Esophagus squamous epithelium (tissue), 4 donors: ENCODE data around the gene CYP2A13.

Experiments used
- POLR2A ChIP-seq, 4 donors: fragments of 450-650 bp; IDR thresholded peaks; one replicate each; pipeline ENCODE4 v1.6.1; 2017; ENCODE audit warnings: antibody characterized with exemption in 4 of 4, mild to moderate bottlenecking in 4 of 4, moderate library complexity in 3 of 4
- TF ChIP-seq, protein P1 (sequence below), 6 experiments: fragments of 450-650 bp in 4 of 6; fragments of 200-600 bp in 2 of 6; sonication (generic) in 2 of 6; IDR thresholded peaks; one replicate each; pipeline ENCODE4 v1.5.1; 2016 to 2019; ENCODE audit warnings: antibody characterized with exemption in 6 of 6, mild to moderate bottlenecking in 4 of 6, moderate library complexity in 4 of 6

DNA sequence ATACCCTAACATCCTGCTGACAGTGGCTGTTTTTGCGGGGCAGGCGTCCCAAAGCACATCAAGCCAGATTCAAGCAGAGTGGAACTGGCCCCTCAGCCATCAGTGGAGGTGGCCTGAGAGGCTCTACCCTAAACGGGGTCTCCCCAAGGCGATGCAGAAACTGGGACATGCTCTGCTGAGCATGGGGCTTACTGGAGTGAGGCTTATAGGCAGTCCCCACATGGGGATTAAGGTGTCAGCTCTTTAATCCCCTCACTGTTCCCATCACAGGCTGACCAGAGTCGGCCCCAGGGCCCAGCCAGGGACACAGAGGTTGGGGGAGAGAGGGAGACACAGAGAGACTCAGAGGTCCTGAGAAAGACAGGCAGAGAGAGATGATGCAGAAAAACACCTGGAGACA is 42.9 kb downstream of the CYP2A13 start:
- no peak for TF ChIP-seq POLR2A (IDR thresholded peaks at IDR 0.05)
- TF ChIP-seq, protein P1, sequence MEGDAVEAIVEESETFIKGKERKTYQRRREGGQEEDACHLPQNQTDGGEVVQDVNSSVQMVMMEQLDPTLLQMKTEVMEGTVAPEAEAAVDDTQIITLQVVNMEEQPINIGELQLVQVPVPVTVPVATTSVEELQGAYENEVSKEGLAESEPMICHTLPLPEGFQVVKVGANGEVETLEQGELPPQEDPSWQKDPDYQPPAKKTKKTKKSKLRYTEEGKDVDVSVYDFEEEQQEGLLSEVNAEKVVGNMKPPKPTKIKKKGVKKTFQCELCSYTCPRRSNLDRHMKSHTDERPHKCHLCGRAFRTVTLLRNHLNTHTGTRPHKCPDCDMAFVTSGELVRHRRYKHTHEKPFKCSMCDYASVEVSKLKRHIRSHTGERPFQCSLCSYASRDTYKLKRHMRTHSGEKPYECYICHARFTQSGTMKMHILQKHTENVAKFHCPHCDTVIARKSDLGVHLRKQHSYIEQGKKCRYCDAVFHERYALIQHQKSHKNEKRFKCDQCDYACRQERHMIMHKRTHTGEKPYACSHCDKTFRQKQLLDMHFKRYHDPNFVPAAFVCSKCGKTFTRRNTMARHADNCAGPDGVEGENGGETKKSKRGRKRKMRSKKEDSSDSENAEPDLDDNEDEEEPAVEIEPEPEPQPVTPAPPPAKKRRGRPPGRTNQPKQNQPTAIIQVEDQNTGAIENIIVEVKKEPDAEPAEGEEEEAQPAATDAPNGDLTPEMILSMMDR (IDR thresholded peaks at IDR 0.05) = no peak
